MV-4-11 (cell line): ENCODE measurements around the gene CPSF6.

Source experiments
- DNase-seq: peaks from one replicate; lab custom pipeline; 2025; lab: John Stamatoyannopoulos, UW

The CPSF6 gene

GRCh38 chr12:69321351-69321750, 82.0 kb downstream of the CPSF6 start:
- DNase-seq: peak; percentile 69
